Omental fat pad (tissue), 4 donors: ENCODE measurements around the gene FLT3LG. TPM values are rescaled to one million over a fixed set of nuclear protein-coding genes. Genes with fewer than 3 reads are reported as not detected.
A peak's percentile ranks its signal among the peaks of the same experiment; 100 is the strongest.

Experiments used
- ATAC-seq: fragments of 150-250 bp; one replicate; pipeline ENCODE4 v1.9.1; 2016; ENCODE audit warnings: mild to moderate bottlenecking, moderate library complexity; ENCODE audit not compliant: low FRiP score
- DNase-seq: peaks from one replicate; pipeline ENCODE4 v3.0.0-alpha.2; 2019; ENCODE audit warnings: low spot score
- CTCF ChIP-seq, 3 donors: fragments of 450-650 bp; IDR thresholded peaks; one replicate each; pipeline ENCODE4 v1.5.1; 2016 to 2017; ENCODE audit warnings: antibody characterized with exemption in 3 of 3, mild to moderate bottlenecking in 3 of 3, moderate library complexity in 2 of 3
- total RNA-seq, 4 donors: library from RNA; depleted of rRNA; stranded (reverse); fragments of >200 nt; gene quantifications; one replicate each; pipeline ENCODE4 v1.1.0, GENCODE V29; 2016

The FLT3LG gene
- total RNA-seq, 4 donors from 2014 or later: 2.3 to 11.2 (median 2.6) TPM

- ATAC-seq: no peak
- TF ChIP-seq CTCF (IDR thresholded peaks at IDR 0.05): no peak
- no peak for DNase-seq
Measured at GRCh38 chr19:49507803-49508494, 33.9 kb downstream of the FLT3LG start.

GRCh38 chr19:49512970-49513745, 39.1 kb downstream of the FLT3LG start:
- no peak for TF ChIP-seq CTCF (IDR thresholded peaks at IDR 0.05)
- DNase-seq (no peak), ATAC-seq (peak; percentile 45)

GRCh38 chr19:49513746-49514118, 39.7 kb downstream of the FLT3LG start:
- no peak for DNase-seq

GRCh38 chr19:49514151-49514550, 40.1 kb downstream of the FLT3LG start:
- no peak for TF ChIP-seq CTCF (IDR thresholded peaks at IDR 0.05)
- ATAC-seq (no peak), DNase-seq (no peak)

More at GRCh38 chr19:49513746-49514118, 39.7 kb downstream of the FLT3LG start:
- no peak for ATAC-seq
- TF ChIP-seq CTCF (IDR thresholded peaks at IDR 0.05): no peak

- TF ChIP-seq CTCF (IDR thresholded peaks at IDR 0.05): no peak
- ATAC-seq (peak; percentile 39), DNase-seq (no peak)
Measured at GRCh38 chr19:49515767-49516166, 41.8 kb downstream of the FLT3LG start.

GRCh38 chr19:49518033-49518432, 44.0 kb downstream of the FLT3LG start:
- no peak for ATAC-seq
- no peak for DNase-seq
- TF ChIP-seq CTCF (IDR thresholded peaks at IDR 0.05): no peak
